A673 (cell line): ENCODE results near the gene ROBO2.

ENCODE experiments used
- EZH2 ChIP-seq: fragments of 200-600 bp; sonication (generic); IDR thresholded peaks from 2 replicates; pipeline ENCODE4 v1.6.1; 2017; ENCODE audit warnings: borderline replicate concordance, low read depth, mild to moderate bottlenecking, mixed read lengths, antibody characterized with exemption, low read length; ENCODE audit not compliant: poor library complexity, severe bottlenecking
- TF ChIP-seq, protein P1 (sequence below): fragments of 300-800, 200-600 bp; sonication (generic); conservative IDR thresholded peaks from 2 replicates; pipeline ENCODE4 v1.5.1; 2017; ENCODE audit warnings: low read depth, mild to moderate bottlenecking, antibody characterized with exemption, low read length, moderate library complexity, mixed read lengths

DNA sequence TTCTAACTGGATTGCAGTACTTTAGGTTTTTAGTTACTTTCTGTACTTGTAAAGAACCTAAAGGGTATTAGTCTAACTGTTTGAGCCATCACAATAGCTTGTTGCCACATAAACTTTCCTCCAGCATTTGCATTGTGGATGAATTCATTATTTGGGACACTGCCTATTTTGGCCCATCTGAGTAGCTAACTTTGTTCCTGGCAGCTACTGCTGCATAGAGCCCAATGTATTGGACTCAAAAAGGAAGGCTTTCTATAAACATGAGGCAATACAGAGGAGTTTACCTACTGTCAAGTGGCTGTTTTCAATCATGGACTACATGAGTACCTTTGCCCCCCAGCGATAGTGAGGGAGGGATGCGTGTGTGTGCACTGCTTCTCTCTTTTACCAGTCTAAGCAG is 1.9 kb downstream of the ROBO2 start:
- no peak for TF ChIP-seq EZH2
- TF ChIP-seq, protein P1, sequence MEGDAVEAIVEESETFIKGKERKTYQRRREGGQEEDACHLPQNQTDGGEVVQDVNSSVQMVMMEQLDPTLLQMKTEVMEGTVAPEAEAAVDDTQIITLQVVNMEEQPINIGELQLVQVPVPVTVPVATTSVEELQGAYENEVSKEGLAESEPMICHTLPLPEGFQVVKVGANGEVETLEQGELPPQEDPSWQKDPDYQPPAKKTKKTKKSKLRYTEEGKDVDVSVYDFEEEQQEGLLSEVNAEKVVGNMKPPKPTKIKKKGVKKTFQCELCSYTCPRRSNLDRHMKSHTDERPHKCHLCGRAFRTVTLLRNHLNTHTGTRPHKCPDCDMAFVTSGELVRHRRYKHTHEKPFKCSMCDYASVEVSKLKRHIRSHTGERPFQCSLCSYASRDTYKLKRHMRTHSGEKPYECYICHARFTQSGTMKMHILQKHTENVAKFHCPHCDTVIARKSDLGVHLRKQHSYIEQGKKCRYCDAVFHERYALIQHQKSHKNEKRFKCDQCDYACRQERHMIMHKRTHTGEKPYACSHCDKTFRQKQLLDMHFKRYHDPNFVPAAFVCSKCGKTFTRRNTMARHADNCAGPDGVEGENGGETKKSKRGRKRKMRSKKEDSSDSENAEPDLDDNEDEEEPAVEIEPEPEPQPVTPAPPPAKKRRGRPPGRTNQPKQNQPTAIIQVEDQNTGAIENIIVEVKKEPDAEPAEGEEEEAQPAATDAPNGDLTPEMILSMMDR = no peak
